H1 (cell line): Measurements from ENCODE around the gene CPD. TPM values are rescaled to one million over a fixed set of nuclear protein-coding genes. Genes with fewer than 3 reads are reported as not detected.

Experiments used
- CTCF ChIA-PET: fragments of 300-600 bp; sonication (Branson Sonifier 250); formaldehyde crosslinking; loops from one replicate; lab custom pipeline; 2021; ENCODE audit not compliant: partially characterized antibody; lab: Charles Lee
- POLR2A ChIA-PET: fragments of 300-600 bp; sonication (Branson Sonifier 250); formaldehyde crosslinking; loops from one replicate; lab custom pipeline; 2021; ENCODE audit warnings: inconsistent platforms; ENCODE audit not compliant: partially characterized antibody; lab: Charles Lee
- DNase-seq, 2 experiments: peaks; one replicate each; pipeline versions ENCODE4 v3.0.0 to v3.0.0-alpha.2; 2010 to 2022; ENCODE audit warnings: low spot score in 2 of 2, low read depth in 1 of 2, mixed read lengths in 1 of 2
- FAIRE-seq: peaks from 2 replicates; lab custom pipeline; 2011; peaks lifted over from hg19 to GRCh38; lab: Jason Lieb, UNC
- H2AFZ ChIP-seq: 2 replicates; pipeline ENCODE4 v1.8.1; 2012; ENCODE audit warnings: low read length, inconsistent platforms
- H2AK5ac ChIP-seq: 2 replicates; pipeline ENCODE4 v1.6.1; 2013; ENCODE audit warnings: low read depth, low read length
- H2BK120ac ChIP-seq: replicated peaks from 2 replicates; pipeline ENCODE3; 2013; ENCODE audit warnings: low read depth, low read length, inconsistent platforms
- H2BK12ac ChIP-seq: 2 replicates; pipeline ENCODE4 v1.6.1; 2013; ENCODE audit warnings: low read depth, low read length
- H2BK15ac ChIP-seq: 2 replicates; pipeline ENCODE4 v1.6.1; 2013; ENCODE audit warnings: low read length
- H2BK20ac ChIP-seq: 2 replicates; pipeline ENCODE4 v1.6.1; 2013; ENCODE audit warnings: low read length
- H2BK5ac ChIP-seq: 2 replicates; pipeline ENCODE4 v1.6.1; 2013; ENCODE audit warnings: low read depth, low read length
- H3K14ac ChIP-seq: 2 replicates; pipeline ENCODE4 v1.6.1; 2013; ENCODE audit warnings: inconsistent platforms; ENCODE audit not compliant: insufficient read length
- H3K18ac ChIP-seq: 2 replicates; pipeline ENCODE4 v1.6.1; 2013; ENCODE audit warnings: low read length; ENCODE audit errors: extremely low read depth
- H3K23ac ChIP-seq: 2 replicates; pipeline ENCODE4 v1.6.1; 2013; ENCODE audit warnings: inconsistent platforms; ENCODE audit not compliant: insufficient read length
- H3K23me2 ChIP-seq: 2 replicates; pipeline ENCODE4 v1.6.1; 2013; ENCODE audit warnings: low read depth, low read length
- H3K27ac ChIP-seq: 2 replicates; pipeline ENCODE4 v1.6.1; 2011; ENCODE audit warnings: low read depth, low read length, inconsistent platforms
- H3K27me3 ChIP-seq, 4 experiments: replicated peaks in 1 of 4; 1 replicate in 1 of 4; 2 replicates in 3 of 4; pipeline versions ENCODE4 v1.6.1 to v1.8.1; 2011 to 2013; ENCODE audit warnings: low read length in 3 of 4, mild to moderate bottlenecking in 3 of 4, inconsistent platforms in 2 of 4, mixed read lengths in 2 of 4, moderate library complexity in 1 of 4; ENCODE audit not compliant: control insufficient read depth in 3 of 4, insufficient read depth in 3 of 4; ENCODE audit errors: extremely low read depth in 1 of 4
- H3K36me3 ChIP-seq, 4 experiments: 2 replicates each; pipeline versions ENCODE4 v1.6.1 to v1.8.1; 2011 to 2013; ENCODE audit warnings: mild to moderate bottlenecking in 4 of 4, low read length in 3 of 4, moderate library complexity in 2 of 4, control low read depth in 1 of 4, inconsistent platforms in 1 of 4; ENCODE audit not compliant: insufficient read depth in 4 of 4, control insufficient read depth in 2 of 4
- H3K4ac ChIP-seq: replicated peaks from 2 replicates; pipeline ENCODE3; 2013; ENCODE audit warnings: low read length, low read depth, mixed read lengths, inconsistent platforms; ENCODE audit not compliant: insufficient read length
- H3K4me1 ChIP-seq, 4 experiments: replicated peaks in 1 of 4; 1 replicate in 1 of 4; 2 replicates in 3 of 4; pipeline versions ENCODE4 v1.6.1 to v1.8.1; 2011 to 2013; ENCODE audit warnings: low read length in 3 of 4, inconsistent platforms in 2 of 4, mixed read lengths in 1 of 4; ENCODE audit not compliant: insufficient read depth in 4 of 4, control insufficient read depth in 3 of 4
- H3K4me2 ChIP-seq, 2 experiments: 2 replicates each; pipeline versions ENCODE4 v1.6.1 to v1.8.1; 2011 to 2013; ENCODE audit warnings: low read depth in 2 of 2, low read length in 2 of 2, control low read depth in 1 of 2, inconsistent platforms in 1 of 2, mild to moderate bottlenecking in 1 of 2; ENCODE audit not compliant: insufficient read depth in 1 of 2
- H3K4me3 ChIP-seq, 4 experiments: fragments of 200-600, 300-600 bp in 1 of 4; sonication (generic), shearing (Covaris generic), sonication (Bioruptor Twin) in 1 of 4; 2 replicates each; pipeline versions ENCODE4 v1.5.1 to v1.8.1; 2011 to 2016; ENCODE audit warnings: low read length in 4 of 4, low read depth in 3 of 4, control low read depth in 2 of 4, inconsistent platforms in 2 of 4, mild to moderate bottlenecking in 2 of 4, mixed read lengths in 1 of 4, moderate library complexity in 1 of 4; ENCODE audit not compliant: insufficient read depth in 2 of 4; ENCODE audit errors: extremely low read depth in 1 of 4
- H3K56ac ChIP-seq: replicated peaks from 2 replicates; pipeline ENCODE3; 2013; ENCODE audit warnings: low read depth, mild to moderate bottlenecking, mixed read lengths, low read length, inconsistent platforms; ENCODE audit not compliant: insufficient read length
- H3K79me1 ChIP-seq: 2 replicates; pipeline ENCODE4 v1.6.1; 2013; ENCODE audit warnings: low read depth, low read length, control low read depth
- H3K79me2 ChIP-seq, 2 experiments: 2 replicates each; pipeline versions ENCODE4 v1.6.1 to v1.8.1; 2012 to 2013; ENCODE audit warnings: low read length in 2 of 2, mild to moderate bottlenecking in 2 of 2, inconsistent platforms in 1 of 2; ENCODE audit not compliant: insufficient read depth in 2 of 2, control insufficient read depth in 1 of 2
- H3K9ac ChIP-seq, 4 experiments: replicated peaks in 1 of 4; 1 replicate in 1 of 4; 2 replicates in 3 of 4; pipeline versions ENCODE4 v1.6.1 to v1.8.1; 2011 to 2013; ENCODE audit warnings: low read depth in 3 of 4, low read length in 3 of 4, control low read depth in 2 of 4, mild to moderate bottlenecking in 2 of 4, moderate library complexity in 2 of 4, inconsistent platforms in 1 of 4; ENCODE audit errors: extremely low read depth in 1 of 4
- H3K9me3 ChIP-seq, 2 experiments: 2 replicates each; pipeline versions ENCODE4 v1.6.1 to v1.8.1; 2012 to 2013; ENCODE audit warnings: mild to moderate bottlenecking in 2 of 2, moderate library complexity in 2 of 2, control low read depth in 1 of 2, inconsistent platforms in 1 of 2, low read depth in 1 of 2, low read length in 1 of 2, mixed read lengths in 1 of 2; ENCODE audit not compliant: insufficient read depth in 2 of 2
- H4K20me1 ChIP-seq, 2 experiments: replicated peaks in 1 of 2; 2 replicates each; pipeline versions ENCODE3 to v1.8.1; 2011 to 2013; ENCODE audit warnings: inconsistent platforms in 2 of 2, low read length in 2 of 2, mild to moderate bottlenecking in 1 of 2; ENCODE audit not compliant: insufficient read depth in 2 of 2, control insufficient read depth in 1 of 2
- H4K5ac ChIP-seq: 2 replicates; pipeline ENCODE4 v1.6.1; 2013; ENCODE audit warnings: low read length, low read depth, mixed read lengths, inconsistent platforms; ENCODE audit not compliant: insufficient read length
- H4K8ac ChIP-seq: 2 replicates; pipeline ENCODE4 v1.8.0; 2013; ENCODE audit warnings: mild to moderate bottlenecking, moderate library complexity, low read length, inconsistent platforms; ENCODE audit not compliant: insufficient read depth; ENCODE audit errors: extremely low read depth
- H4K91ac ChIP-seq: replicated peaks from 2 replicates; pipeline ENCODE3; 2013; ENCODE audit warnings: low read length, mixed read lengths, inconsistent platforms; ENCODE audit not compliant: insufficient read length
- ATF3 ChIP-seq: IDR thresholded peaks from 2 replicates; pipeline ENCODE4 v1.6.1; 2011; ENCODE audit warnings: low read depth, mild to moderate bottlenecking, low read length; ENCODE audit not compliant: insufficient read depth
- CHD1 ChIP-seq: IDR thresholded peaks from 2 replicates; pipeline ENCODE4 v1.6.1; 2012; ENCODE audit warnings: low read depth, low read length, improper control_type of control experiment
- CREB1 ChIP-seq: IDR thresholded peaks from 2 replicates; pipeline ENCODE4 v1.6.1; 2012; ENCODE audit warnings: inconsistent platforms
- EGR1 ChIP-seq: IDR thresholded peaks from 2 replicates; pipeline ENCODE4 v1.6.1; 2011; ENCODE audit warnings: low read depth, low read length, borderline replicate concordance
- FOSL1 ChIP-seq: IDR thresholded peaks from 2 replicates; pipeline ENCODE4 v1.6.1; 2011; ENCODE audit warnings: mild to moderate bottlenecking, low read depth, low read length, moderate library complexity; ENCODE audit not compliant: insufficient read depth
- HDAC6 ChIP-seq: IDR thresholded peaks from one replicate; pipeline ENCODE4 v1.7.1; 2012; ENCODE audit warnings: low read depth, mild to moderate bottlenecking, inconsistent platforms, low read length, moderate library complexity
- KDM1A ChIP-seq: fragments of 200-600, 300-600 bp; sonication (generic); IDR thresholded peaks from 2 replicates; pipeline ENCODE4 v1.7.1; 2016; ENCODE audit warnings: mild to moderate bottlenecking, low read length, borderline replicate concordance
- KDM5A ChIP-seq: fragments of 200-600 bp; IDR thresholded peaks from 2 replicates; pipeline ENCODE4 v1.7.1; 2012; ENCODE audit warnings: mild to moderate bottlenecking, low read length, inconsistent platforms, mixed read lengths
- POU5F1 ChIP-seq: IDR thresholded peaks from 2 replicates; pipeline ENCODE4 v1.6.1; 2011; ENCODE audit warnings: low read depth, mild to moderate bottlenecking, low read length, moderate library complexity
- RBBP5 ChIP-seq: IDR thresholded peaks from 2 replicates; pipeline ENCODE4 v1.7.1; 2012; ENCODE audit warnings: low read depth, mild to moderate bottlenecking, inconsistent platforms, low read length, moderate library complexity, borderline replicate concordance
- RXRA ChIP-seq: IDR thresholded peaks from 2 replicates; pipeline ENCODE4 v1.6.1; 2011; ENCODE audit warnings: low read depth, mild to moderate bottlenecking, low read length, moderate library complexity; ENCODE audit not compliant: insufficient read depth
- SIRT6 ChIP-seq: IDR thresholded peaks from one replicate; pipeline ENCODE4 v1.7.1; 2012; ENCODE audit warnings: low read length, inconsistent platforms
- SP1 ChIP-seq: IDR thresholded peaks from 2 replicates; pipeline ENCODE4 v1.6.1; 2011; ENCODE audit warnings: low read depth, low read length
- YY1 ChIP-seq: IDR thresholded peaks from 2 replicates; pipeline ENCODE4 v1.6.1; 2011; ENCODE audit warnings: low read depth, mild to moderate bottlenecking, low read length
- WGBS, 2 experiments: shearing (Covaris generic) in 1 of 2; methylation state at CpG; one replicate each; pipeline versions ENCODE4 v1.1.6 to v1.1.7; 2013 to 2015; ENCODE audit warnings: low lambda C conversion rate in 2 of 2, mixed read lengths in 2 of 2, inconsistent platforms in 1 of 2, low coverage in 1 of 2, missing lambda C conversion rate in 1 of 2; ENCODE audit not compliant: insufficient replicate concordance in 2 of 2, insufficient coverage in 1 of 2, insufficient read length in 1 of 2; ENCODE audit errors: extremely low coverage in 1 of 2, missing lambda C conversion rate in 1 of 2; 5-methylcytosine and 5-hydroxymethylcytosine counted together
- polyA plus RNA-seq, 7 experiments: library from polyadenylated mRNA; depleted of rRNA in 3 of 7; stranded (reverse) in 5 of 7; unstranded in 2 of 7; fragments of >200 nt in 5 of 7; fragments of 200-250 nt in 2 of 7; gene quantifications; 1 replicate in 5 of 7; 2 replicates in 1 of 7; 4 replicates in 1 of 7; pipeline versions ENCODE4 v1.2.1 to v1.2.3, GENCODE V29; 2011 to 2013; ENCODE audit warnings: missing spikeins in 2 of 7, mixed read lengths in 2 of 7
- total RNA-seq: library from RNA; stranded (reverse); fragmentation: NEBNext Ultra II Directional; extraction: Animal tissue kit (Norgen Biotek cat#: 25700); gene quantifications from 2 replicates; pipeline ENCODE4 v1.2.1, GENCODE V29; 2021

Gene CPD
- total and polyA plus RNA-seq, 2 of the 8 experiments (the other 6 are each of a cell fraction or from before 2014, with no cell fraction given): 8.6 to 46.2 TPM

- Histone ChIP-seq H2BK12ac (no peak overlapping the region), H3K9ac (no peak overlapping the region), H3K79me2 (no peaks in the 10 kb centered on the region), H3K4me1 (no peaks in the 10 kb centered on the region), H3K27ac (no peak overlapping the region), H3K4ac (no peak overlapping the region), H3K4me2 (no peak overlapping the region), H3K18ac (no peak overlapping the region), H3K9me3 (peaks cover 0 to 4% of the 10 kb centered on the region in 2 experiments; a peak in 1 of 4 replicates), H4K91ac (no peak overlapping the region), H3K23me2 (no peaks in the 10 kb centered on the region), H2AFZ (no peak overlapping the region), H2BK20ac (no peak overlapping the region), H4K8ac (no peak overlapping the region), H3K14ac (no peak overlapping the region), H3K79me1 (no peaks in the 10 kb centered on the region), H3K56ac (no peak overlapping the region), H2BK5ac (no peak overlapping the region), H2BK15ac (no peak overlapping the region), H3K23ac (no peak overlapping the region), H4K5ac (no peak overlapping the region), H2BK120ac (no peak overlapping the region), H2AK5ac (no peak overlapping the region), H3K36me3 (no peaks in the 10 kb centered on the region), H3K4me3 (no peak overlapping the region), H4K20me1 (no peaks in the 10 kb centered on the region), H3K27me3 (no peaks in the 10 kb centered on the region)
- DNase-seq: no peak
- FAIRE-seq: no peak
- ChIA-PET POLR2A (interaction anchor here (1.2 kb wide), 1 partner anchor 11 kb away, joined by 3 read pairs; no protein-coding TSS in a partner anchor), CTCF (interaction anchor here (0.7 to 2.2 kb wide), 4 partner anchors 9 to 18 kb away, joined by 3 to 9 read pairs (median 3); no protein-coding TSS in a partner anchor)
- 79% methylated on average over 5 of the region's 5 CpGs; no CpG with 5 or more reads in 1 of the 2 experiments for WGBS, 2 experiments
- TF ChIP-seq YY1 (no peak), SP1 (no peak), ATF3 (no peak), HDAC6 (no peak), KDM5A (no peak), RXRA (no peak), CHD1 (no peak), SIRT6 (no peak), POU5F1 (no peak), CREB1 (no peak), RBBP5 (no peak), KDM1A (no peak), EGR1 (no peak), FOSL1 (no peak)
Measured at GRCh38 chr17:30358055-30358760, 20.5 kb upstream of the CPD start.
